BLaER1 treated with 17β-estradiol and CSF1 and Interleukin-3, amounts not matched to agents 10 nM and 100 nM (cell line): ENCODE measurements around the gene TAF11L12.
"Not testable (repeated sequence)": the region's sequence is repeated elsewhere in the genome, so short reads cannot be mapped to it uniquely, and the experiment has no call there.

ENCODE experiments used
- H3K27ac ChIP-seq, 11 experiments: shearing (Covaris generic); formaldehyde crosslinking; 2 replicates each; pipeline ENCODE4 v1.8.1; 2022
- H3K27me3 ChIP-seq, 11 experiments: shearing (Covaris generic); formaldehyde crosslinking; 2 replicates each; pipeline ENCODE4 v1.8.1; 2022
- H3K36me3 ChIP-seq, 11 experiments: shearing (Covaris generic); formaldehyde crosslinking; 2 replicates each; pipeline ENCODE4 v1.8.1; 2022
- H3K4me1 ChIP-seq, 10 experiments: shearing (Covaris generic); formaldehyde crosslinking; 2 replicates each; pipeline ENCODE4 v1.8.1; 2022
- H3K4me2 ChIP-seq, 11 experiments: shearing (Covaris generic); formaldehyde crosslinking; 2 replicates each; pipeline ENCODE4 v1.8.1; 2022
- H3K4me3 ChIP-seq, 10 experiments: shearing (Covaris generic); formaldehyde crosslinking; 2 replicates each; pipeline ENCODE4 v1.8.1; 2022
- H3K9ac ChIP-seq, 11 experiments: shearing (Covaris generic); formaldehyde crosslinking; 2 replicates each; pipeline ENCODE4 v1.8.1; 2022
- H3K9me3 ChIP-seq, 11 experiments: shearing (Covaris generic); formaldehyde crosslinking; replicated peaks in 1 of 11; 2 replicates each; pipeline ENCODE4 v1.8.1; 2022
- H4K20me1 ChIP-seq, 11 experiments: shearing (Covaris generic); formaldehyde crosslinking; 2 replicates each; pipeline ENCODE4 v1.8.1; 2022
- Cebpa-rat ChIP-seq, 11 experiments: shearing (Covaris generic); IDR thresholded peaks; 2 replicates each; pipeline ENCODE4 v1.8.1; 2022

The TAF11L12 gene

GRCh38 chr5:17610092-17610491, at the start of gene TAF11L12:
TAF11L12 (plus strand) TSS chr5:17610392.
- not testable (repeated sequence) for H3K36me3 ChIP-seq, H3K9me3 ChIP-seq, H3K27me3 ChIP-seq, H3K4me1 ChIP-seq, H3K4me2 ChIP-seq, H3K27ac ChIP-seq, H4K20me1 ChIP-seq, H3K4me3 ChIP-seq, H3K9ac ChIP-seq

- not testable (repeated sequence) for H3K4me2 ChIP-seq, H3K9ac ChIP-seq, H4K20me1 ChIP-seq, H3K36me3 ChIP-seq, H3K4me1 ChIP-seq, H3K4me3 ChIP-seq, H3K27ac ChIP-seq, H3K9me3 ChIP-seq, H3K27me3 ChIP-seq
These were observed 24.5 kb upstream of the TAF11L12 start, which contains the start of gene TAF11L7 for GRCh38 chr5:17585658-17586057. TAF11L7 (minus strand) TSS chr5:17585758.

- H3K4me1 ChIP-seq, H3K4me3 ChIP-seq, H3K9me3 ChIP-seq, H3K27me3 ChIP-seq, H3K4me2 ChIP-seq, H3K36me3 ChIP-seq, H4K20me1 ChIP-seq, H3K27ac ChIP-seq, H3K9ac ChIP-seq: not testable (repeated sequence)
These were observed 19.3 kb upstream of the TAF11L12 start, which contains the start of gene TAF11L8 for GRCh38 chr5:17590860-17591259. TAF11L8 (minus strand) TSS chr5:17590960.

GRCh38 chr5:17594255-17594654, 15.9 kb upstream of the TAF11L12 start, which contains the start of gene TAF11L9:
TAF11L9 (minus strand) TSS chr5:17594394.
- not testable (repeated sequence) for H3K9me3 ChIP-seq, H3K36me3 ChIP-seq, H3K4me3 ChIP-seq, H4K20me1 ChIP-seq, H3K9ac ChIP-seq, H3K4me1 ChIP-seq, H3K4me2 ChIP-seq, H3K27me3 ChIP-seq, H3K27ac ChIP-seq

GRCh38 chr5:17597728-17598127, 12.5 kb upstream of the TAF11L12 start, which contains the start of gene TAF11L10:
TAF11L10 (minus strand) TSS chr5:17597828.
- not testable (repeated sequence) for H3K4me3 ChIP-seq, H3K27me3 ChIP-seq, H3K27ac ChIP-seq, H3K9ac ChIP-seq, H3K9me3 ChIP-seq, H3K4me1 ChIP-seq, H3K36me3 ChIP-seq, H4K20me1 ChIP-seq, H3K4me2 ChIP-seq

- not testable (repeated sequence) for H3K27ac ChIP-seq, H3K9ac ChIP-seq, H3K9me3 ChIP-seq, H3K36me3 ChIP-seq, H3K4me1 ChIP-seq, H4K20me1 ChIP-seq, H3K27me3 ChIP-seq, H3K4me3 ChIP-seq, H3K4me2 ChIP-seq
These were observed 6.3 kb upstream of the TAF11L12 start, which contains the start of gene TAF11L11 for GRCh38 chr5:17603880-17604279. TAF11L11 (plus strand) TSS chr5:17604183.

GRCh38 chr5:17604951-17605350, 5.2 kb upstream of the TAF11L12 start:
- Histone ChIP-seq H3K4me1 (no peaks in the 10 kb centered on the region), H3K9ac (no peak overlapping the region), H4K20me1 (no peaks in the 10 kb centered on the region), H3K9me3 (peaks cover 0 to 5% (median 0%) of the 10 kb centered on the region in 11 experiments; a peak in 1 of 22 replicates), H3K4me3 (no peak overlapping the region), H3K36me3 (no peaks in the 10 kb centered on the region), H3K27ac (no peak overlapping the region), H3K27me3 (no peaks in the 10 kb centered on the region), H3K4me2 (no peak overlapping the region)
- TF ChIP-seq Cebpa-rat (IDR thresholded peaks at IDR 0.05), result no peak

- H3K27me3 ChIP-seq, H4K20me1 ChIP-seq, H3K9me3 ChIP-seq, H3K27ac ChIP-seq, H3K4me2 ChIP-seq, H3K9ac ChIP-seq, H3K4me1 ChIP-seq, H3K4me3 ChIP-seq, H3K36me3 ChIP-seq: not testable (repeated sequence)
These were observed 2.7 kb upstream of the TAF11L12 start for GRCh38 chr5:17607461-17607860.

- Histone ChIP-seq H3K36me3 (no peaks in the 10 kb centered on the region), H3K4me3 (no peak overlapping the region), H3K9ac (no peak overlapping the region), H3K9me3 (peaks cover 0 to 6% (median 0%) of the 10 kb centered on the region in 11 experiments; a peak in 2 of 22 replicates), H4K20me1 (no peaks in the 10 kb centered on the region), H3K27ac (no peak overlapping the region), H3K4me1 (peaks cover 0 to 8% (median 3%) of the 10 kb centered on the region in 10 experiments; a peak in 9 of 20 replicates), H3K27me3 (peaks cover 0 to 4% (median 0%) of the 10 kb centered on the region in 11 experiments; a peak in 1 of 22 replicates), H3K4me2 (no peak overlapping the region)
- TF ChIP-seq Cebpa-rat (IDR thresholded peaks at IDR 0.05), result no peak
These were observed 4.8 kb downstream of the TAF11L12 start for GRCh38 chr5:17614872-17615605.

- H3K4me1 ChIP-seq, result peaks cover 0 to 16% (median 10%) of the 10 kb centered on the region in 10 experiments; a peak in 14 of 20 replicates
- peaks cover 0 to 4% (median 0%) of the 10 kb centered on the region in 11 experiments; a peak in 4 of 22 replicates for H3K27me3 ChIP-seq
- H3K27ac ChIP-seq, result no peak overlapping the region
- no peaks in the 10 kb centered on the region for H3K36me3 ChIP-seq
- peak overlapping the region in 6 of 11 experiments; percentile 36 to 69 (median 56); a peak in 7 of 22 replicates for H3K4me2 ChIP-seq
- H4K20me1 ChIP-seq, result no peaks in the 10 kb centered on the region
- peaks cover 0 to 10% (median 0%) of the 10 kb centered on the region in 11 experiments; a peak in 2 of 22 replicates for H3K9me3 ChIP-seq
- no peak overlapping the region for H3K9ac ChIP-seq
- TF ChIP-seq Cebpa-rat (IDR thresholded peaks at IDR 0.05), result no peak
- no peak overlapping the region for H3K4me3 ChIP-seq
These were observed 9.2 kb downstream of the TAF11L12 start for GRCh38 chr5:17619354-17619753.
